ENCODE data around the gene SHC2. TPM values are rescaled to one million over a fixed set of nuclear protein-coding genes. Genes with fewer than 3 reads are reported as not detected.

Gene SHC2
- total and polyA plus RNA-seq, 2 of the 13 experiments (the other 11 are each of a cell fraction or from before 2014, with no cell fraction given): 9.0 to 18.3 TPM

DNA sequence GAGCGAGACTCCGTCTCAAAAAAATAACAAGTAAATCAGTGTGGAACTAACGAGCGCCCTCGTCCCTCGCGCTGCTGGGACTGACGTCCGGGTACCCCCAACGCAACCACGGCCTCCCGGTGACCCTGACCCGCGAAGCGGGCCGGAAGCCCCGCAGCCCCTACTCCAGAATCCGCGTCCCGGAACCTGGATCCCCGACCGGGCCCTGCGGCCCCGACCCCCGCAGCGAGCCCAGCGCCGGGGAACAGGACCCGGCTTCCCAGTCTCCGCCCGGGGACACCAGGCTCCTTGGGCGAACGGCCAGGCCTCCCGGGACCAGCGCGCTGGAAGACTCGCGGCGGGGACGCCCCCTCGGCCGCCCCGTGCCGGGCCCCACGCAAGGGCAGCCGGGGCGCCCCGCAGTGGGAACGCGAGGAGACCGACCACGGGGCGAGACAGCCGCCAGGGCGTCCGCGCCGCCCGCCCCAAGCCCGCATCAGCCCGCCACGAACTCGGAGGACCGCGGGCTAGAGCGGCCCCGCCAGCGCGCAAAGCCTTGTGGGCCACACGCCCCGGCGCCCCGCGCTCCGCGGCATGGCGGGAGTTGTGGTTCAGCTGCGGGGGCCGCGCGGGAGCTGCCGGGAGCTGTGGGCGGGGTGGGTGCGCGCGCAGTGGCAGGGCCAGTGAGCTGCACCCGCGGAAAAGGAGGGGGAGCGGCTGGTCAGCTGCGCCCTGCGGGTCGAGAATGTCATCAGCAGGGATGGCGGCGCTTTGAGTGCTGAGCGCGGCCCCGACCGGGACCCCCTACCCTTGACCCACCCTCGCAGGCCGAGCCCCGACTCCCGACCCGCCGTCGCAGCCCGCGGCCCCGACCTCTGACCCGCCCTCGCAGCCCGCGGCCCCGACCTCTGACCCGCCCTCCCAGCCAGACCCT is 27.9 kb upstream of the SHC2 start (continued):
- TF ChIP-seq SIN3A (IDR thresholded peaks at IDR 0.05; ENCODE audit: borderline replicate concordance, low read depth, low read length) (peak; percentile 77; the same call in 1 of the 2 replicates), KDM5A (IDR thresholded peaks at IDR 0.05; ENCODE audit: borderline replicate concordance, low read length) (peak; percentile 59; the same call in 1 of the 2 replicates), SKI (IDR thresholded peaks at IDR 0.05; ENCODE audit: partially characterized antibody) (peak; percentile 79), ZSCAN31 (CRISPR knock-in tag; IDR thresholded peaks at IDR 0.05; ENCODE audit: low read depth) (peak; percentile 22), ZNF280D (CRISPR knock-in tag; IDR thresholded peaks at IDR 0.05) (no peak), ZBTB8A (CRISPR knock-in tag; IDR thresholded peaks at IDR 0.05; ENCODE audit: borderline replicate concordance, low read depth) (0 out of 2 replicates have a peak, but pooled peaks have one; percentile 36), YEATS2 (CRISPR knock-in tag; IDR thresholded peaks at IDR 0.05; ENCODE audit: borderline replicate concordance) (peak; percentile 56; the same call in 1 of the 2 replicates), THAP11 (CRISPR knock-in tag; IDR thresholded peaks at IDR 0.05) (peak; percentile 99), ZNF333 (CRISPR knock-in tag; IDR thresholded peaks at IDR 0.05; ENCODE audit: borderline replicate concordance) (no peak), MIER2 (CRISPR knock-in tag; IDR thresholded peaks at IDR 0.05) (no peak), ZNF558 (CRISPR knock-in tag; IDR thresholded peaks at IDR 0.05; ENCODE audit: borderline replicate concordance) (peak; percentile 27; the same call in 1 of the 2 replicates), KDM1A (CRISPR knock-in tag; IDR thresholded peaks at IDR 0.05) (no peak), REST (IDR thresholded peaks at IDR 0.05; ENCODE audit: borderline replicate concordance in 1 of 2, low read depth in 1 of 2, low read length in 2 of 2) (peak in 1 of 2 experiments; percentile 50; a peak in 1 of 4 replicates), TFE3 (CRISPR knock-in tag; IDR thresholded peaks at IDR 0.05) (peak; percentile 23; the same call in 1 of the 2 replicates), SMAD9 (CRISPR knock-in tag; IDR thresholded peaks at IDR 0.05) (no peak), SAFB2 (CRISPR knock-in tag; IDR thresholded peaks at IDR 0.05; ENCODE audit: borderline replicate concordance, low read depth) (peak; percentile 77), ZNF891 (CRISPR knock-in tag; IDR thresholded peaks at IDR 0.05) (no peak), ZNF644 (CRISPR knock-in tag; IDR thresholded peaks at IDR 0.05; ENCODE audit: low read depth) (no peak)
- TF ChIP-seq, protein P1, sequence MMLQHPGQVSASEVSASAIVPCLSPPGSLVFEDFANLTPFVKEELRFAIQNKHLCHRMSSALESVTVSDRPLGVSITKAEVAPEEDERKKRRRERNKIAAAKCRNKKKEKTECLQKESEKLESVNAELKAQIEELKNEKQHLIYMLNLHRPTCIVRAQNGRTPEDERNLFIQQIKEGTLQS (CRISPR knock-in tag; IDR thresholded peaks at IDR 0.05): peak; percentile 71
